Right atrium auricular region (tissue), 2 donors: ENCODE results near the gene SMYD1. TPM values are rescaled to one million over a fixed set of nuclear protein-coding genes. Genes with fewer than 3 reads are reported as not detected.

ENCODE experiments used
- DNase-seq: peaks from one replicate; pipeline ENCODE4 v3.0.0-alpha.2; 2019; ENCODE audit warnings: low spot score
- H3K27ac ChIP-seq, 2 donors: fragments of 200-600 bp; sonication (generic); 1 replicate in 1 of 2; 2 replicates in 1 of 2; pipeline ENCODE4 v1.5.1; 2016 to 2019
- H3K27me3 ChIP-seq, 2 donors: fragments of 200-600 bp; sonication (generic); one replicate each; pipeline versions ENCODE4 v1.5.1 to v1.6.0; 2017 to 2019
- H3K36me3 ChIP-seq: fragments of 200-600 bp; sonication (generic); one replicate; pipeline ENCODE4 v1.5.1; 2016
- H3K4me1 ChIP-seq, 2 donors: fragments of 200-600 bp; sonication (generic); one replicate each; pipeline versions ENCODE4 v1.5.1 to v1.6.0; 2017 to 2019
- H3K4me3 ChIP-seq, 2 donors: fragments of 200-600 bp; sonication (generic); 1 replicate in 1 of 2; 2 replicates in 1 of 2; pipeline ENCODE4 v1.5.1; 2017 to 2019; ENCODE audit warnings: mild to moderate bottlenecking in 1 of 2, moderate library complexity in 1 of 2
- H3K9me3 ChIP-seq, 2 donors: fragments of 200-600 bp; sonication (generic); one replicate each; pipeline ENCODE4 v1.5.1; 2019
- CTCF ChIP-seq, 2 donors: fragments of 200-600 bp; sonication (generic); IDR thresholded peaks; one replicate each; pipeline ENCODE4 v1.5.1; 2019; ENCODE audit warnings: antibody characterized with exemption in 2 of 2
- total RNA-seq, 2 donors: library from RNA; depleted of rRNA; stranded (reverse); fragments of >200 nt; gene quantifications; one replicate each; pipeline ENCODE4 v1.1.0, GENCODE V29; 2016

The SMYD1 gene
- total RNA-seq, 2 donors from 2014 or later, result 74.8 to 179 TPM

DNA sequence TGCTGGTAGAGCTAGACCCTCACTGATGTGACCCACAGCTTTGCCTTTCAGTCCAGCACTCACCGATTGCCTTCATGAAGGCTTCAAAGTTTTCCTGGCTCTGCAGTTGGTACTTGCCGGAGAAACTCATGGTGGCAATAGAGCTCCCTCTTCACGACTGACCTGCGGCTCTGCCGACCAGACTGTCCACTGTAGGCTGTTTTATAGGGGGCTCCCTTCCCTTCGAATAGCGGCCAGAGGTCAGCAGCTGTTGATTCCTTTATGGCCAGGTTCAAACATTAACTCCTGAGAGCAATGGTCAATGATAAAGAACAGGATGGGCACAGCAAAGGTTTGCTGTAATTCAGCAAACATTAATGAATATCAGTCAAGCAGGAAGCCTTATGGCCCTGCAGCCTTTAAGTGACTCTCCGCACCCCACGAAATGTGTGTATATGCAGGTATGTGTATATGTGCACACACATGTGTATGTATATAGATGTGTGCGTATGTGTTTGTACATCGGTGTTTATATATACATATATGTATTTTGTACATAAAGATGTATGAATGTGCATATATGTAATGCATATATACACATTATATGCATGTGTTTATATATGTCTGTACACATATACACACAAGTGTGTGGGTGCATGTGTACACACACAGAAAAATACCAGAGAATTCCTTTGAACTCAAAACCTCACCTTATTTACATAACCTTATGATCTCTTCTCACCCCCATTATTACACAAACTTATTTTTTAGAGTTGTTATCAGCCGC, 60.4 kb downstream of the SMYD1 start, which contains the start of gene FABP1:
Gene FABP1, minus strand, starts transcription at position 175 of the 766 bp plus-strand sequence. Its CDS starts 45 bp downstream, at position 130.
- DNase-seq, result no peak
- H3K27ac ChIP-seq, result no peak within 1 kb of the TSS
- H3K36me3 ChIP-seq, result no peaks in the 10 kb centered on the region
- no peak within 1 kb of the TSS for H3K4me3 ChIP-seq
- H3K9me3 ChIP-seq, result no peaks in the 10 kb centered on the region
- no peak for TF ChIP-seq CTCF (IDR thresholded peaks at IDR 0.05)
- no peaks in the 10 kb centered on the region for H3K4me1 ChIP-seq
- H3K27me3 ChIP-seq, result no peaks in the 10 kb centered on the region

DNA sequence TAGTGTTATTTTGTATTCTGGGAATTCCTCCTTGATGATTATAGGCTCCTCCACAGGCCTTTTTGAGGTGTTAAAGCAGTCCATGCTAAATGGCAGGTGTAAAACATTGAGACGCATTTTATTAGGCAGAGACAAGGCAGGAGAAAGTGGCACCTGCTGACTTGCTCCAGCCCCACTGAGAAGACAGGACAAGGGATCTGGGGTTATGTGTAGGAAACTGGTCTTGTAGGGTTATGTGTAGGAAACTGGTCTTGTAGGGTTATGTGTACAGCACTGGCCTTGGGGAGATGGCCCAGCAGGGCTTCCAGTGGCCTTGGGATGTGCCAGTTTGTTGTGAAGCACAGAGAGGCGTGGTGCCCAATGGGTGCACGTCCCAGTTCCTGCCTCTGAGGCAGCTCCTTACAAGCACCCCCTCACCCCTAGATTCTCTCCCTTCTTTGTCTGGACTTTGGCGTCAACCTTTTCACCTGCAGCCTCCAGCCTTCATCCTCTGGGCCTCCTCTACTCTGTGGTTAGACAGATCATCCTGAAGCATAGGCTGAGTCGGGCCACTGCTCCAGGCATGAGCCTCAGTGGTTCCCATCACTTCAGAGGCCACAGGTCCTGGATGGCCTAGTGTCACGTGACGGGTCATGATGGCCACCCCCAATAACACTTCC, 61.2 kb downstream of the SMYD1 start:
- no peak overlapping the region for H3K4me3 ChIP-seq
- H3K36me3 ChIP-seq, result no peaks in the 10 kb centered on the region
- H3K9me3 ChIP-seq, result no peaks in the 10 kb centered on the region
- no peaks in the 10 kb centered on the region for H3K27me3 ChIP-seq
- DNase-seq, result no peak
- H3K27ac ChIP-seq, result no peak overlapping the region
- H3K4me1 ChIP-seq, result no peaks in the 10 kb centered on the region
- TF ChIP-seq CTCF (IDR thresholded peaks at IDR 0.05), result no peak

- no peak overlapping the region for H3K27ac ChIP-seq
- H3K9me3 ChIP-seq, result no peaks in the 10 kb centered on the region
- TF ChIP-seq CTCF (IDR thresholded peaks at IDR 0.05), result no peak
- H3K27me3 ChIP-seq, result no peaks in the 10 kb centered on the region
- H3K4me1 ChIP-seq, result no peaks in the 10 kb centered on the region
- H3K4me3 ChIP-seq, result no peak overlapping the region
- H3K36me3 ChIP-seq, result no peaks in the 10 kb centered on the region
- DNase-seq, result no peak
These were observed 61.8 kb downstream of the SMYD1 start for GRCh38 chr2:88129313-88129959.

DNA sequence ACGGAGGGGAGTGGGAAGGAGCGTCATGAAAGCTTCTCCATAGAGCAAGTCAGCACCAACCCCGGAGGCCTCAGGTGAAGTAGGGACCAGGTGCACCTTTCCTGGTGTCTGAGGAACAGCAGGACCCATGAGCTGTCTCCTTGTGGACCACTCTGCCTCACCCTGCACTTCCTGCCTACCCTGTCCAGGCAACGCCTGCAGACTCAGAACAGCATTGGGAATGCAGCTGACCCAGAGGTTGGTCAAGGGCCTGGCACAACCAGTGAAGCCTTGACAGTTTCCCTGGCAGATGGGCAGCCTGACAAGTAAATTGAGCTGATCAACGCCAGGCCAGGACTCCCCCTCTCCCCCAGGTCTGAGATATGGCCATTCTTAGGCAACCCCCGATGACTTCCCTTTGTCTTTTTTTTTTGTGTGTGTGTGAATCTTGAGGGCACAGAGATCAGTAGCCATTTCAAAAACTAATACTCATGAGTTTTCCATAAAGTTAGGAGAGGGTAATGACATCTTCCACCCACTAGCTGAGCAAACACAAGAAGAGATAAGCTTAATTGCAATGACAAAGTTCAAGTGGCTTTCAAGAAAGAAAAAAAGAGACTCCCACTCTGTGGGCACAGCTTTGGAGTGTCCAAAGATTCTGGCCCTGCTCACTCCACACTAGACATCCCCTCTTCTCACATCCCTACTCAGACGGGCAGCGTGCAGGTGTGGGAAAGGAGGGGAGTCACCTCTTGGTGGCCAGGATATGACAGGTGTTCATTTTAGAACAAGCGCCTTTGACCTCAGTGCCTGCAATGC, 63.8 kb downstream of the SMYD1 start:
- Histone ChIP-seq H3K9me3 (no peaks in the 10 kb centered on the region), H3K27me3 (no peaks in the 10 kb centered on the region), H3K4me1 (no peaks in the 10 kb centered on the region), H3K27ac (no peak overlapping the region), H3K36me3 (no peaks in the 10 kb centered on the region), H3K4me3 (no peak overlapping the region)
- TF ChIP-seq CTCF (IDR thresholded peaks at IDR 0.05), result no peak
- DNase-seq, result no peak

GRCh38 chr2:88131999-88132368, 64.4 kb downstream of the SMYD1 start:
- Histone ChIP-seq H3K27me3 (no peaks in the 10 kb centered on the region), H3K27ac (no peak overlapping the region), H3K36me3 (no peaks in the 10 kb centered on the region), H3K4me3 (no peak overlapping the region), H3K9me3 (no peaks in the 10 kb centered on the region), H3K4me1 (no peaks in the 10 kb centered on the region)
- no peak for DNase-seq
- TF ChIP-seq CTCF (IDR thresholded peaks at IDR 0.05), result no peak
